Sciatic nerve (tissue), 2 donors: ENCODE results near the gene SLC27A3. TPM values are rescaled to one million over a fixed set of nuclear protein-coding genes. Genes with fewer than 3 reads are reported as not detected.
A peak's percentile ranks its signal among the peaks of the same experiment; 100 is the strongest.

Experiments
- ATAC-seq: fragments of 200-7000 bp; cut with Tn5 transposase; one replicate; pipeline ENCODE4 v1.9.1; 2020; ENCODE audit warnings: mild to moderate bottlenecking, moderate library complexity
- DNase-seq: peaks from one replicate; pipeline ENCODE4 v3.0.0-alpha.2; 2020; ENCODE audit warnings: low spot score
- intact Hi-C: fragments of 100-400 bp; cut with DNase I; formaldehyde crosslinking; loops from one replicate; pipeline ENCODE4 v1.14.2; 2022
- total RNA-seq: library from RNA; stranded (reverse); fragmentation: NEBNext Ultra II Directional; extraction: Animal tissue kit (Norgen Biotek cat#: 25700); gene quantifications from one replicate; pipeline ENCODE4 v1.2.1, GENCODE V29; 2021
- donor health status: DM: no; HTN: no; CAD: no.
- donor health status: DM: no; HTN: no; CAD: no.

SLC27A3 gene
- total RNA-seq, 1 donor from 2014 or later, result 38.0 TPM

GRCh38 chr1:153805886-153806719 is 30.9 kb downstream of the SLC27A3 start:
- no peak for DNase-seq
- peak; percentile 20 for ATAC-seq
- intact Hi-C loops, result no loop called here

- DNase-seq, result no peak
- peak; percentile 57 for ATAC-seq
- intact Hi-C loops, result loop anchor here (10.0 kb wide), 2 partner anchors 128 to 448 kb away; partner anchors contain the start of gene DENND4B
These were observed 41.2 kb downstream of the SLC27A3 start for GRCh38 chr1:153816283-153816889.

- intact Hi-C loops, result loop anchor here (10.0 kb wide), 2 partner anchors 126 to 446 kb away; partner anchors contain the start of gene DENND4B
- ATAC-seq, result no peak
These were observed 43.7 kb downstream of the SLC27A3 start for GRCh38 chr1:153818876-153819275.

GRCh38 chr1:153827168-153827964 is 52.2 kb downstream of the SLC27A3 start:
- intact Hi-C loops, result no loop called here
- DNase-seq, result no peak
- no peak for ATAC-seq

More at GRCh38 chr1:153818876-153819275, 43.7 kb downstream of the SLC27A3 start:
- DNase-seq, result no peak

Other genes with a start within 250 kb of the SLC27A3 start
- 1,022 TPM for gene S100A6, start 239.4 kb upstream of the SLC27A3 start, total RNA-seq
- not detected for gene S100A5, start 234.5 kb upstream of the SLC27A3 start, total RNA-seq
- 258 TPM for gene S100A4, start 229.6 kb upstream of the SLC27A3 start, total RNA-seq
- not detected for gene S100A3, start 226.1 kb upstream of the SLC27A3 start, total RNA-seq
- gene S100A2, start 209.6 kb upstream of the SLC27A3 start, total RNA-seq, result 3.5 TPM
- gene S100A16, start 162.3 kb upstream of the SLC27A3 start, total RNA-seq, result 58.4 TPM
- 0.49 TPM for gene S100A14, start 159.1 kb upstream of the SLC27A3 start, total RNA-seq
- gene S100A13, start 147.9 kb upstream of the SLC27A3 start, total RNA-seq, result 112 TPM
- gene S100A1, start 147.0 kb upstream of the SLC27A3 start, total RNA-seq, result 99.7 TPM
- 66.3 TPM for gene CHTOP, start 141.3 kb upstream of the SLC27A3 start, total RNA-seq
- gene SNAPIN, start 116.7 kb upstream of the SLC27A3 start, total RNA-seq, result 30.2 TPM
- gene ILF2, start 104.4 kb upstream of the SLC27A3 start, total RNA-seq, result 73.5 TPM
- gene NPR1, start 96.7 kb upstream of the SLC27A3 start, total RNA-seq, result 34.1 TPM
- 72.4 TPM for gene INTS3, start 47.4 kb upstream of the SLC27A3 start, total RNA-seq
- gene GATAD2B, start 147.6 kb downstream of the SLC27A3 start, total RNA-seq, result 59.6 TPM
- gene DENND4B, start 171.3 kb downstream of the SLC27A3 start, total RNA-seq, result 78.9 TPM
- gene CRTC2, start 183.2 kb downstream of the SLC27A3 start, total RNA-seq, result 58.1 TPM
- gene SLC39A1, start 188.1 kb downstream of the SLC27A3 start, total RNA-seq, result 73.9 TPM
- gene CREB3L4, start 192.5 kb downstream of the SLC27A3 start, total RNA-seq, result 11.8 TPM
- 72.8 TPM for gene JTB, start 202.3 kb downstream of the SLC27A3 start, total RNA-seq
- 90.1 TPM for gene RAB13, start 210.9 kb downstream of the SLC27A3 start, total RNA-seq
- gene RPS27, start 215.4 kb downstream of the SLC27A3 start, total RNA-seq, result 1,621 TPM